ENCODE results near the gene CCNE1. TPM values are rescaled to one million over a fixed set of nuclear protein-coding genes. Genes with fewer than 3 reads are reported as not detected.

Gene CCNE1
- total and polyA plus RNA-seq, 9 of the 15 experiments (the other 6 are each of a cell fraction or from before 2014, with no cell fraction given) = 6.2 to 41.0 (median 31.6) TPM

DNA sequence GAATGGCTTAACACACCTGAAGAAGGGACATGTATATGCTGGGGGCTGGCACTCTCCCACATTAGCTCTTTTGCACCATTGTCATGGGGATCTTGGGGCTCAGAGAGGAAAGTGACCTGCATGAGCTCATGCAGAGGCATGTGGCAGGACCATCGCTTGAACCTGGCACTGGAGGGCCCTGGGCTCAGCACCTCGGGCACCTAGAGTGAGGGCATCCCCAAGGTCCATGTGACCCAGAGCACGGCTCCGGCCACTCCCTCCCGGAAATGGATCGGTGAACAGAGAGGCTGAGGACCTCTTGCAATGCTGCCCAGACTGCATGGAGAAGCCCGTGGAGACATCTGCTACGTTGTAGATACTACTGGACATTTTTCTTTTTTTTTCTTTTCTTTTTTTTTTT is 38.6 kb upstream of the CCNE1 start:
- 2% methylated on average over 8 of the region's 8 CpGs for WGBS (ENCODE audit: insufficient coverage, low coverage, missing lambda C conversion rate)
- Histone ChIP-seq H3K4me3 (no peak overlapping the region), H4K20me1 (replicated peaks; ENCODE audit: control insufficient read depth, insufficient read depth, low read length) (no peaks in the 10 kb centered on the region), H3K27ac (ENCODE audit: extremely low read depth, low read depth, low read length) (no peak overlapping the region), H3K9me3 (replicated peaks; ENCODE audit: control insufficient read depth, insufficient read depth, low read depth, low read length) (no peaks in the 10 kb centered on the region), H3K79me2 (ENCODE audit: control insufficient read depth, insufficient read depth, low read length) (no peaks in the 10 kb centered on the region), H3K36me3 (ENCODE audit: control insufficient read depth, insufficient read depth, low read length) (no peaks in the 10 kb centered on the region), H3K9ac (ENCODE audit: insufficient read depth in 1 of 2, low read depth in 2 of 2, low read length in 2 of 2) (no peak overlapping the region), H3K4me1 (replicated peaks in 1 of 2; ENCODE audit: control insufficient read depth in 2 of 2, insufficient read depth in 2 of 2, low read length in 2 of 2) (peaks cover 0 to 4% of the 10 kb centered on the region in 2 experiments; a peak in 2 of 5 replicates), H3K9me1 (ENCODE audit: control insufficient read depth, insufficient read depth, low read length) (no peaks in the 10 kb centered on the region), H3K27me3 (ENCODE audit: control insufficient read depth in 2 of 2, insufficient read depth in 2 of 2, low read length in 2 of 2) (peaks cover 5 to 56% of the 10 kb centered on the region in 2 experiments), H3K4me2 (ENCODE audit: insufficient read depth, low read length) (no peak overlapping the region), H2AFZ (ENCODE audit: low read depth, low read length) (no peak overlapping the region)
- no peak for TF ChIP-seq SLC30A9 (CRISPR knock-in tag; IDR thresholded peaks at IDR 0.05)
- no peak for TF ChIP-seq FOXP1 (CRISPR knock-in tag; IDR thresholded peaks at IDR 0.05)
- no peak for TF ChIP-seq HNRNPK (IDR thresholded peaks at IDR 0.05; ENCODE audit: low read depth, low read length, poor library complexity, severe bottlenecking)
- TF ChIP-seq, protein P1, sequence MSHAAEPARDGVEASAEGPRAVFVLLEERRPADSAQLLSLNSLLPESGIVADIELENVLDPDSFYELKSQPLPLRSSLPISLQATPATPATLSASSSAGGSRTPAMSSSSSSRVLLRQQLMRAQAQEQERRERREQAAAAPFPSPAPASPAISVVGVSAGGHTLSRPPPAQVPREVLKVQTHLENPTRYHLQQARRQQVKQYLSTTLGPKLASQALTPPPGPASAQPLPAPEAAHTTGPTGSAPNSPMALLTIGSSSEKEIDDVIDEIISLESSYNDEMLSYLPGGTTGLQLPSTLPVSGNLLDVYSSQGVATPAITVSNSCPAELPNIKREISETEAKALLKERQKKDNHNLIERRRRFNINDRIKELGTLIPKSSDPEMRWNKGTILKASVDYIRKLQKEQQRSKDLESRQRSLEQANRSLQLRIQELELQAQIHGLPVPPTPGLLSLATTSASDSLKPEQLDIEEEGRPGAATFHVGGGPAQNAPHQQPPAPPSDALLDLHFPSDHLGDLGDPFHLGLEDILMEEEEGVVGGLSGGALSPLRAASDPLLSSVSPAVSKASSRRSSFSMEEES (CRISPR knock-in tag; IDR thresholded peaks at IDR 0.05) = no peak
- no peak for TF ChIP-seq ZNF174 (CRISPR knock-in tag; IDR thresholded peaks at IDR 0.05)
- TF ChIP-seq POLR2AphosphoS2 (IDR thresholded peaks at IDR 0.05; ENCODE audit: low read length) = no peak
- TF ChIP-seq ZNF766 (CRISPR knock-in tag; conservative IDR thresholded peaks at IDR 0.05) = no peak
- no peak for TF ChIP-seq SRSF9 (IDR thresholded peaks at IDR 0.05; ENCODE audit: borderline replicate concordance, low read depth, low read length)
- TF ChIP-seq ZNF263 (CRISPR knock-in tag; IDR thresholded peaks at IDR 0.05; ENCODE audit: borderline replicate concordance) = no peak
- TF ChIP-seq NFE2L1 (tag; IDR thresholded peaks at IDR 0.05; ENCODE audit: borderline replicate concordance, low read depth) = no peak
- TF ChIP-seq ZNF764 (CRISPR knock-in tag; IDR thresholded peaks at IDR 0.05; ENCODE audit: low read depth) = no peak
- TF ChIP-seq, protein P2, sequence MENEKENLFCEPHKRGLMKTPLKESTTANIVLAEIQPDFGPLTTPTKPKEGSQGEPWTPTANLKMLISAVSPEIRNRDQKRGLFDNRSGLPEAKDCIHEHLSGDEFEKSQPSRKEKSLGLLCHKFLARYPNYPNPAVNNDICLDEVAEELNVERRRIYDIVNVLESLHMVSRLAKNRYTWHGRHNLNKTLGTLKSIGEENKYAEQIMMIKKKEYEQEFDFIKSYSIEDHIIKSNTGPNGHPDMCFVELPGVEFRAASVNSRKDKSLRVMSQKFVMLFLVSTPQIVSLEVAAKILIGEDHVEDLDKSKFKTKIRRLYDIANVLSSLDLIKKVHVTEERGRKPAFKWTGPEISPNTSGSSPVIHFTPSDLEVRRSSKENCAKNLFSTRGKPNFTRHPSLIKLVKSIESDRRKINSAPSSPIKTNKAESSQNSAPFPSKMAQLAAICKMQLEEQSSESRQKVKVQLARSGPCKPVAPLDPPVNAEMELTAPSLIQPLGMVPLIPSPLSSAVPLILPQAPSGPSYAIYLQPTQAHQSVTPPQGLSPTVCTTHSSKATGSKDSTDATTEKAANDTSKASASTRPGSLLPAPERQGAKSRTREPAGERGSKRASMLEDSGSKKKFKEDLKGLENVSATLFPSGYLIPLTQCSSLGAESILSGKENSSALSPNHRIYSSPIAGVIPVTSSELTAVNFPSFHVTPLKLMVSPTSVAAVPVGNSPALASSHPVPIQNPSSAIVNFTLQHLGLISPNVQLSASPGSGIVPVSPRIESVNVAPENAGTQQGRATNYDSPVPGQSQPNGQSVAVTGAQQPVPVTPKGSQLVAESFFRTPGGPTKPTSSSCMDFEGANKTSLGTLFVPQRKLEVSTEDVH (IDR thresholded peaks at IDR 0.05; ENCODE audit: low read depth, partially characterized antibody) = no peak
- TF ChIP-seq GABPA (tag; conservative IDR thresholded peaks at IDR 0.05; ENCODE audit: low read depth) = no peak
- intact Hi-C loops (cut with micrococcal nuclease) (no loop called here), in situ Hi-C loops (cut with MboI) (loop anchor here (5.0 kb wide), 1 partner anchor 99 kb away; no protein-coding TSS in a partner anchor)
- POLR2A ChIA-PET = interaction anchor here (0.7 to 0.8 kb wide), 2 partner anchors 13 to 20 kb away, joined by 3 to 5 read pairs; no protein-coding TSS in a partner anchor
- CTCF ChIA-PET (ENCODE audit: low intra/inter-chr PET ratio) = no interaction called here
- BruUV-seq (replicated peaks) = no TSS peak
- DNase-seq (ENCODE audit: extremely low read depth in 1 of 4, low spot score in 3 of 4) = no peak
- ATAC-seq = no peak
- FAIRE-seq = no peak
